ENCODE measurements around the gene POM121L2.
"Not testable (repeated sequence)": the region's sequence is repeated elsewhere in the genome, so short reads cannot be mapped to it uniquely, and the experiment has no call there.

Gene POM121L2

GRCh38 chr6:27294409-27294808, 17.7 kb downstream of the POM121L2 start:
- DNase-seq (ENCODE audit: low read depth in 2 of 2), result no peak

- no peak for DNase-seq (ENCODE audit: low read depth in 2 of 2)
Measured at GRCh38 chr6:27293436-27294098, 18.5 kb downstream of the POM121L2 start.

- no peak for DNase-seq (ENCODE audit: low read depth in 2 of 2)
Measured at GRCh38 chr6:27290850-27291208, 21.2 kb downstream of the POM121L2 start.

GRCh38 chr6:27290065-27290849, 21.8 kb downstream of the POM121L2 start:
- DNase-seq (ENCODE audit: low read depth in 2 of 2), result no peak

- no peak for DNase-seq (ENCODE audit: low read depth in 2 of 2)
Measured at GRCh38 chr6:27288136-27289044, 23.7 kb downstream of the POM121L2 start.

- no peak for DNase-seq (ENCODE audit: low read depth in 2 of 2)
Measured at GRCh38 chr6:27287751-27288135, 24.3 kb downstream of the POM121L2 start.

- DNase-seq (ENCODE audit: low read depth in 2 of 2), result no peak
Measured at GRCh38 chr6:27286141-27286540, 25.9 kb downstream of the POM121L2 start.

GRCh38 chr6:27283279-27283678, 28.8 kb downstream of the POM121L2 start:
- DNase-seq (ENCODE audit: low read depth in 2 of 2), result no peak

GRCh38 chr6:27281569-27281968, 30.5 kb downstream of the POM121L2 start:
- DNase-seq (ENCODE audit: low read depth in 2 of 2), result no peak

GRCh38 chr6:27281105-27281539, 31.0 kb downstream of the POM121L2 start:
- DNase-seq (ENCODE audit: low read depth in 2 of 2), result no peak

- no peak for DNase-seq (ENCODE audit: low read depth in 2 of 2)
Measured at GRCh38 chr6:27280540-27281000, 31.5 kb downstream of the POM121L2 start.

- DNase-seq (ENCODE audit: low read depth in 2 of 2), result no peak
Measured at GRCh38 chr6:27280064-27280539, 32.0 kb downstream of the POM121L2 start.

GRCh38 chr6:27279513-27280063, 32.5 kb downstream of the POM121L2 start:
- DNase-seq (ENCODE audit: low read depth in 2 of 2), result no peak

GRCh38 chr6:27275025-27275956, 36.8 kb downstream of the POM121L2 start:
- DNase-seq (ENCODE audit: low read depth in 2 of 2), result no peak

- no peak for DNase-seq (ENCODE audit: low read depth in 2 of 2)
Measured at GRCh38 chr6:27273783-27274182, 38.3 kb downstream of the POM121L2 start.

- no peak for DNase-seq (ENCODE audit: low read depth in 2 of 2)
Measured at GRCh38 chr6:27268803-27269202, 43.3 kb downstream of the POM121L2 start.

- no peak for DNase-seq (ENCODE audit: low read depth in 2 of 2)
Measured at GRCh38 chr6:27267857-27268434, 44.1 kb downstream of the POM121L2 start.

- not testable (repeated sequence) for DNase-seq (ENCODE audit: low read depth in 2 of 2)
Measured at GRCh38 chr6:27267003-27267402, 45.1 kb downstream of the POM121L2 start.

- no peak for DNase-seq (ENCODE audit: low read depth in 2 of 2)
Measured at GRCh38 chr6:27263886-27264285, 48.2 kb downstream of the POM121L2 start.

GRCh38 chr6:27260836-27261375, 51.2 kb downstream of the POM121L2 start:
- no peak for DNase-seq (ENCODE audit: low read depth in 2 of 2)
